Measurements from ENCODE around the gene OMP. TPM values are rescaled to one million over a fixed set of nuclear protein-coding genes. Genes with fewer than 3 reads are reported as not detected.

OMP gene
- polyA plus RNA-seq, 1 donor from 2014 or later: not detected

- TF ChIP-seq EP300 (conservative IDR thresholded peaks at IDR 0.05; ENCODE audit: poor library complexity, severe bottlenecking) (no peak), EZH2 (IDR thresholded peaks at IDR 0.05; ENCODE audit: borderline replicate concordance, insufficient read depth, low read length, poor library complexity, severe bottlenecking) (no peak), REST (IDR thresholded peaks at IDR 0.05; ENCODE audit: borderline replicate concordance) (no peak), POLR2AphosphoS5 (IDR thresholded peaks at IDR 0.05) (no peak), MXI1 (conservative IDR thresholded peaks at IDR 0.05; ENCODE audit: poor library complexity, severe bottlenecking) (no peak), RAD21 (conservative IDR thresholded peaks at IDR 0.05) (no peak), CTCF (IDR thresholded peaks at IDR 0.05; ENCODE audit: poor library complexity, severe bottlenecking) (no peak), SMC3 (conservative IDR thresholded peaks at IDR 0.05; ENCODE audit: poor library complexity) (no peak), TAF1 (IDR thresholded peaks at IDR 0.05; ENCODE audit: low read depth) (no peak)
- Histone ChIP-seq H3K79me2 (replicated peaks; ENCODE audit: insufficient read depth, low read length) (no peaks in the 10 kb centered on the region), H3K36me3 (ENCODE audit: insufficient read depth, low read length) (no peaks in the 10 kb centered on the region), H3K4me3 (ENCODE audit: low read length) (no peak overlapping the region), H2AFZ (ENCODE audit: low read depth, low read length) (no peak overlapping the region), H4K20me1 (ENCODE audit: insufficient read depth) (no peaks in the 10 kb centered on the region), H3K27me3 (ENCODE audit: insufficient read depth, low read depth, low read length) (no peaks in the 10 kb centered on the region), H3K9ac (ENCODE audit: low read length) (no peak overlapping the region), H3K9me2 (ENCODE audit: insufficient read depth, low read length) (no peaks in the 10 kb centered on the region), H3F3A (ENCODE audit: insufficient read depth, low read length, poor library complexity, severe bottlenecking) (no peaks in the 10 kb centered on the region), H3K9me3 (ENCODE audit: low read length) (no peaks in the 10 kb centered on the region), H3K27ac (ENCODE audit: low read length) (no peak overlapping the region), H3K4me2 (ENCODE audit: low read length) (no peak overlapping the region)
Observed at GRCh38 chr11:77138106-77138649, 35.5 kb downstream of the OMP start.

- Histone ChIP-seq H3K27me3 (ENCODE audit: insufficient read depth, low read depth, low read length) (no peaks in the 10 kb centered on the region), H3K9me3 (ENCODE audit: low read length) (no peaks in the 10 kb centered on the region)
- no peak for TF ChIP-seq SMC3 (conservative IDR thresholded peaks at IDR 0.05; ENCODE audit: poor library complexity)
- no peak for TF ChIP-seq MXI1 (conservative IDR thresholded peaks at IDR 0.05; ENCODE audit: poor library complexity, severe bottlenecking)
- no peak for TF ChIP-seq TAF1 (IDR thresholded peaks at IDR 0.05; ENCODE audit: low read depth)
- TF ChIP-seq CTCF (IDR thresholded peaks at IDR 0.05; ENCODE audit: poor library complexity, severe bottlenecking): no peak
- TF ChIP-seq POLR2AphosphoS5 (IDR thresholded peaks at IDR 0.05): no peak
- no peak for TF ChIP-seq EP300 (conservative IDR thresholded peaks at IDR 0.05; ENCODE audit: poor library complexity, severe bottlenecking)
- TF ChIP-seq REST (IDR thresholded peaks at IDR 0.05; ENCODE audit: borderline replicate concordance): no peak
- TF ChIP-seq RAD21 (conservative IDR thresholded peaks at IDR 0.05): no peak
- TF ChIP-seq EZH2 (IDR thresholded peaks at IDR 0.05; ENCODE audit: borderline replicate concordance, insufficient read depth, low read length, poor library complexity, severe bottlenecking): no peak
Observed at GRCh38 chr11:77139201-77139600, 36.6 kb downstream of the OMP start.

More at GRCh38 chr11:77139201-77139600, 36.6 kb downstream of the OMP start:
- H3F3A ChIP-seq (ENCODE audit: insufficient read depth, low read length, poor library complexity, severe bottlenecking): no peaks in the 10 kb centered on the region
- H3K9ac ChIP-seq (ENCODE audit: low read length): no peak overlapping the region
- H3K4me2 ChIP-seq (ENCODE audit: low read length): no peak overlapping the region
- H3K36me3 ChIP-seq (ENCODE audit: insufficient read depth, low read length): no peaks in the 10 kb centered on the region
- H3K4me3 ChIP-seq (ENCODE audit: low read length): no peak overlapping the region
- no peak overlapping the region for H2AFZ ChIP-seq (ENCODE audit: low read depth, low read length)
- no peaks in the 10 kb centered on the region for H3K79me2 ChIP-seq (replicated peaks; ENCODE audit: insufficient read depth, low read length)
- no peaks in the 10 kb centered on the region for H4K20me1 ChIP-seq (ENCODE audit: insufficient read depth)
- no peak overlapping the region for H3K27ac ChIP-seq (ENCODE audit: low read length)
- no peaks in the 10 kb centered on the region for H3K9me2 ChIP-seq (ENCODE audit: insufficient read depth, low read length)
